ENCODE data around the gene DIP2C.
"Not testable (repeated sequence)": the region's sequence is repeated elsewhere in the genome, so short reads cannot be mapped to it uniquely, and the experiment has no call there.

DIP2C gene

DNA sequence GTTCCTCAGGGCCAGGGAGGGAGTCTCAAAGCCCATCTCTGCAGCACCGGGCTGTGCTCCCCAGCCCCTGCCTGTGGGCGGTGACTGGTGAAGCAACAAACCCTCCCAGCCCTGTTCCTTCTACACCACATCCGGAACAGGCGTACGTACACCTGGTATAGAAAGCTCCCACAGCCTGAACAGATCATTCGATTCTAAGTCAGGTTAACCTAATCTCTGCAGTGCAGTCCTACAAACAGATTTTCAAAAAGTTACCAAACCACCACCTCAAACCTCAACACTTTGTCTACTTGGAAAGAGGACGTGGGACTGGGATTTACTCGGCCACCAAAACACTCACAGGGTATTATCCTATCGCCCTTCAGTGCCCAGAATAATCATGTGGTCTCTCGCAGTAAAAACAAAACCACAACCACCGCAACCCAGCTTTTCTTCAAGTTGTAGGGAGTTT is 238.4 kb downstream of the DIP2C start:
- DNase-seq (ENCODE audit: low read depth in 2 of 2) = no peak

DNA sequence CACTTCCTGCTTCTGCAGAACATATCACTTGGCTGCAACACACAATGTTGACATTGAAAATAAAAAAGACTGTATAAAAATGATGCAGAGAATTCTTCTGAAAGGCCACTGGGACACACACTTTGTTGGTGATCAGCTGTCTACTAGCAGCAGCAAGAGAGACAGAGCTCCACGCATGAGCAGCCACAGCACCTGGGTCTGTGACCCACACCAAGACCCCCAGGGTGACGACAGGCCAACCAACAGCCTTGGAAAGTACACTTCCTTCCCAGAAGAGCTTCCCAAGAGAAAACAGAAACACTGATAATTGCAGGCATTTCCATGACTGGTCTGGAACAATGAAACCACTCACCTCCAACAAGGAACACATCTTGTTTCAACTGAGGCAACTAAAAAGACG is 239.0 kb downstream of the DIP2C start:
- DNase-seq (ENCODE audit: low read depth in 2 of 2) = no peak

- DNase-seq (ENCODE audit: low read depth in 2 of 2) = not testable (repeated sequence)
Observed at GRCh38 chr10:449331-449730, 240.1 kb downstream of the DIP2C start.

- DNase-seq (ENCODE audit: low read depth in 2 of 2) = no peak
Observed at GRCh38 chr10:443459-443858, 246.0 kb downstream of the DIP2C start.

GRCh38 chr10:442209-442608 is 247.3 kb downstream of the DIP2C start:
- no peak for DNase-seq (ENCODE audit: low read depth in 2 of 2)

DNA sequence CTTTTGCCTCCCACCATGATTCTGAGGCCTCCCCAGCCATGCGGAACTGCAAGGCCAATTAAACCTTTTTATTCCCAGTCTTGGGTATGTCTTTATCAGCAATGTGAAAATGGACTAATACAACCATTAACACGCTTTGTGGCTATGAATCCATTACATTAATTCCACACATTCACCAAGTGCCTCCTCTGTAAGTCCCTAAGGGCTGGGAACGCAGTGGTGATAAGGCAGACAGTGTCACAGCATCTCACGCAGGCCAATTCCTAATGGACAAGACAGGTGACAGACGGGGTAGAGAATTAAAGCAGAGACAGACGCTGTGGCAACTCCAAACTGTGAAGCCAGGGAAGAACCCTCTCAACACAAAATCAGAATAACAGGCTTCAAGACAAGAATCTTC is 247.8 kb downstream of the DIP2C start:
- no peak for DNase-seq (ENCODE audit: low read depth in 2 of 2)

DNA sequence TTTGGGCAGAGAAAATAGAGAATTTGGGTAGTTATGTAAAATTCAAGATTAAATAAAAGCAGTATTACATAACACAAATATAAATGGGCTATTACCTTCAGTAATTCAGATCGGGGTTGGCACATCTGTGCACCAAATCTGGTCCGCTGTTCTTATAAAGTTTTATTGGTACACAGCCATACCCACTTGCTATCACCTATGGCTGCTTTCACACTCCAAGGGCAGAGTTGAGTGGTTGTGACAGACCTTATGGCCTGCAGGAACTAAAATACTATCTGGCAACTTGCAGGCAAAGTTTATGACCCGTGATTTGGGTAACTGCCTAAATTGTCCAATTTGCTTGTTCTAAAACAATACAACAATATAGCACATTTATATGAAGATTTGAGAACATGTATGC is 249.3 kb downstream of the DIP2C start:
- no peak for DNase-seq (ENCODE audit: low read depth in 2 of 2)

GRCh38 chr10:437698-438490 is 251.6 kb downstream of the DIP2C start:
- no peak for DNase-seq (ENCODE audit: low read depth in 2 of 2)

DNA sequence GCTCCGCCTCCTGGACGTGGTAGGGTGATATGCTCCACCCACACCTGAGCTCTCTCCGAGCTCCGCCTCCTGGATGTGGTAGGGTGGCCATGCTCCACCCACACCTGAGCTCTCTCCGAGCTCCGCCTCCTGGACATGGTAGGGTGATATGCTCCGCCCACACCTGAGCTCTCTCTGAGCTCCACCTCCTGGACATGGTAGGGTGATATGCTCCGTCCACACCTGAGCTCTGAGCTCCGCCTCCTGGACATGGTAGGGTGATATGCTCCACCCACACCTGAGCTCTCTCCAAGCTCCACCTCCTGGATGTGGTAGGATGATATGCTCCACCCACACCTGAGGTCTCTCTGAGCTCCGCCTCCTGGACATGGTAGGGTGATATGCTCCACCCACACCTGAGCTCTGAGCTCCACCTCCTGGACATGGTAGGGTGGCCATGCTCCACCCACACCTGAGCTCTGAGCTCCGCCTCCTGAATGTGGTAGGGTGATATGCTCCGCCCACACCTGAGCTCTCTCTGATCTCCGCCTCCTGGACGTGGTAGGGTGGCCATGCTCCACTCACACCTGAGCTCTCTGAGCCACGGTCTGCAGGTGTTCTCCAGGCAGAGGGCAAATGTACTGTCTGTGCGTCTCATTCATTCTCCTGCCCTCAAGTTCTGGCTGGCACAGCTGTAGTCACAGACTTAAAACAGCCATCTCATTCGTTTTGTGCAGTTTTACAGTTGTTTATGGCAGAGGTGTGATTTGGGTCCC is 252.4 kb downstream of the DIP2C start:
- DNase-seq (ENCODE audit: low read depth in 2 of 2) = no peak

- DNase-seq (ENCODE audit: low read depth in 2 of 2) = no peak
Observed at GRCh38 chr10:436013-436697, 253.3 kb downstream of the DIP2C start.

- DNase-seq (ENCODE audit: low read depth in 2 of 2) = no peak
Observed at GRCh38 chr10:435397-435796, 254.1 kb downstream of the DIP2C start.

- DNase-seq (ENCODE audit: low read depth in 2 of 2) = no peak
Observed at GRCh38 chr10:429696-430095, 259.8 kb downstream of the DIP2C start.

DNA sequence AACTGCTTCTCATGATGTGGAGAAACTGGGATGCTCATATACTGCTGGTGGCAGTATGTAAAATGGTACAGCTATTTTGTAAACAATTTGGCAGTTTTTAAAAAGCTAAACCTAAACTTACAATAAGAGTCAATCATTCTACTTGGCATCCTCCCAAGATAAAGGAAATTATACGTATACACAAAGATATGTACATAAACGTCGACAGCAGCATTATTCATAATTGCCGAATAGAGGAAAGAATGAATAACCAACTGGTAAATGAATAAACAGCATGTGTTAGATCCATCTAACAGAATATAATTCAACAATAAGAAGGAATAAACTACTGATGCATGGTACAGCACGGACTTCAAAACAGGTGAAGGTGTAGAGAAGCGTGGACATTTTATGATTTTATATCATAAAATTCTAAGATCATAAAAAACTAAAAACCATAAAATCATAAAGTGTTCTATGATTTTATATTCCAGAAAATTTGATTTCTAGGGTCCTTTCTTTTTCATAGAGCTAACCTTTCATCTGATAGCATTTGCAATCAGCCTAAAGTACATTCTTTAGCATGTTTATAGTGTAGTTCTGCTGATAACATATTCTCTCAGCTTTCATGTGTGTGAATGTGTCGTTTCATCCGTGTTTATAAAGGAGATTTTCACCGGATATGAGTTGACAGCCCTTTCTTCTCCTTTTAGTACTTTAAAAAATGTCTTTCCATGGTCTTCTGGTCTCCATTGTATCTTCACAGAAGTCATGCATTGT is 261.5 kb downstream of the DIP2C start:
- no peak for DNase-seq (ENCODE audit: low read depth in 2 of 2)

GRCh38 chr10:425365-425764 is 264.1 kb downstream of the DIP2C start:
- DNase-seq (ENCODE audit: low read depth in 2 of 2) = not testable (repeated sequence)

GRCh38 chr10:424724-425123 is 264.7 kb downstream of the DIP2C start:
- DNase-seq (ENCODE audit: low read depth in 2 of 2) = not testable (repeated sequence)

- no peak for DNase-seq (ENCODE audit: low read depth in 2 of 2)
Observed at GRCh38 chr10:423178-423577, 266.3 kb downstream of the DIP2C start.

GRCh38 chr10:422675-423074 is 266.8 kb downstream of the DIP2C start:
- no peak for DNase-seq (ENCODE audit: low read depth in 2 of 2)

GRCh38 chr10:422241-422640 is 267.2 kb downstream of the DIP2C start:
- DNase-seq (ENCODE audit: low read depth in 2 of 2) = no peak

DNA sequence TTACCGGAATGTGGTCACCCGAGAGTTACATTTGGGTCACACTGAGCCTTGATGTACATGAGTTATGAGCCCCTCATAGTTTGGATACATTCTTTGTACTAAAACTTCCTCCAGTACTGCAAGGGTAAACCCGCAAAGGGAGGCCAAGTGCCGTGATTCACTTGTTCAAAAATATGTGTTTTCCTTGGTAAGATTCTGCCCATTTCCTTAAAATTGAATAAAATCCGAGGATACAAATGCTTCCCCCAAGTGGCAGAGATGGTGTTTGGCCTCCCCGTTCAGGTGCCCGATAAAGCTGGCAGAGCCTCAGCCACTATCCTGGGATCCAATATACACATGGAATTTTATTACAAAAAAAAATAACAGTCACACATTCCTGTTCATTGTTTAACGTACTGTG is 268.3 kb downstream of the DIP2C start:
- no peak for DNase-seq (ENCODE audit: low read depth in 2 of 2)

GRCh38 chr10:420154-421121 is 269.0 kb downstream of the DIP2C start:
- no peak for DNase-seq (ENCODE audit: low read depth in 2 of 2)

GRCh38 chr10:418894-419293 is 270.6 kb downstream of the DIP2C start:
- no peak for DNase-seq (ENCODE audit: low read depth in 2 of 2)
